GM19324 (cell line): ENCODE data around the gene USP24.

Experiments
- ATAC-seq: cut with Tn5 transposase; IDR thresholded peaks from one replicate; pipeline ENCODE4 v1.9.1; 2021; ENCODE audit warnings: mild to moderate bottlenecking, moderate library complexity; ENCODE audit not compliant: unreplicated experiment, low FRiP score

USP24 gene

GRCh38 chr1:55073187-55073916 is 141.8 kb downstream of the USP24 start:
- no peak for ATAC-seq

DNA sequence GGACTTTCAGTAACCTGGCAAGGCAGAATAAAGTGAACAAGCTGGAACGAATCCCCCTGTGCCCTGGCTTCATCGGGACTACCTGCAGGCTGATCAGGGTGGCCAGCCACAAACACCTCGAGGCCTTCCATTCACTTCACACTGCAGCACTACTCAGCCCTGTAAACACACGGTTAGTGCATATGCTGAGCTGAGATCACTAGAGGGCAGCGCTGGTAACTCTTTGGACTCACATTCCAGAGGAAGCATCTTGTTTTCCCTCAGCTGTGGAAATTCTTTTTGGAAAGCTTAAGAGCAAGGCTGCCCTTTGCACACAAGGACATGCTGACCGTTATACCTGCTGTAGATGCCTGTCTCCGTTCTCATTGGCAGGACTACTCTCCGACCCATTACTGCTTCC is 143.7 kb downstream of the USP24 start:
- ATAC-seq: no peak

DNA sequence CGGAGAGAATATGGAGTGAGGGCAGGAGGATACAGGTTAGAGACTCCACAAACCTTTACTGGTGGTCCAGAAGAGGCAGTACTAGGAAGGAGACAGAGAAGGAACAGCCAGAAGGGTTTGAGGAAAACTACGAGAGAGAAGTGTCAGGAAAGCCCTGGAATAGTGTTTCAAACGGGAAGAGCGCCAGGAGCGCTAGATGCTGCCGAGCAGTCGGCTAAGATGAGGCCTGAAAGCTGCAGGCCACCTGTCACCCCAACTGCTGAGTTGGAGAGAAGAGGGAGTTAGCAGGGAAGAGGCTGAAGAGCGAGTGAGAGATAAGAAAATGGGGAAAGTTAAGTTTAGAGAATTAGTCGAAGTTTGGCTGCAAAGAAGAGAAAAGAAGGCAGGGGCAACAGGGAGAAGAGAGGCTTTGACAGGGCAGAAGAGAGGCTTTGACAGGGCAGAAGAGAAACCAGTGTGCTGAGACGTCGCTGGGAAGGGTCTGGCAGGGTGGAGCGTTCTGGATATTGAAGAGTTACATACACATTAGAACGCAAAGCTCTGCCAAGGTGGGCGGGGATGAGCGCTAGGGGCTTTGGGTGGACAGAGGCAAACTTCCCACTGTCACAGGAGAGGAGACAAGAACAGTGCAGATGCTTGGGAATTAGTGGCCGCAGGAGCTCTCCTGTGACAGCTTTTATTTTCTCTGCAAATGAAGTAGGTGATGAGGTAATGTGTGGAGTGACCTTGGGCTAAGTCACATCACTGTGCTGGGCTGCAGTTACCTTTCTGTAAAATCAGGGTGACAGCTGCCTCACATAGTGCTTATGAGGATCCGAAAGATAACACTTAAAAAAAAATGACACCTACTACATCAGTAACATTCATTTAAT is 144.6 kb downstream of the USP24 start:
- no peak for ATAC-seq

DNA sequence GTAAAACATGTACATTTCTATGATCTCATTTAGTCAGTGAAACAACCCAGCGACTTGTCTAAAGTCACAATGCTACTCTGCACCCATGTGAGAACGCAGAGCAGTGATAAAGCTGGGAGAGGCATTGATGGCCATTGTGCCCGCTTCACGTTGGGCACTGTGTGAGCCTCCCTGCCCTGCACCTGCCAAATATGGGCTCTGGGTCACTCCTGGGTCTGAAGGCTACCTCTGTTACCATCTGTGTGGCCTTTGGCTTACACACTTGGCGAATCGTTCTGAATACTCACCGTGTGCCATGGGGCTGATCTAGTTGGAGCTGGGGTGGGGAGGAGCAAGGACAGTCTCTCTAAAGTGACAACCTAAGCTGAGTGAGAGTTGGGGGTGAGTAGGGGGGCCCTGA is 145.9 kb downstream of the USP24 start:
- ATAC-seq: no peak

GRCh38 chr1:55068638-55069037 is 146.5 kb downstream of the USP24 start:
- no peak for ATAC-seq

- ATAC-seq: no peak
Observed at GRCh38 chr1:55067914-55068313, 147.2 kb downstream of the USP24 start.

DNA sequence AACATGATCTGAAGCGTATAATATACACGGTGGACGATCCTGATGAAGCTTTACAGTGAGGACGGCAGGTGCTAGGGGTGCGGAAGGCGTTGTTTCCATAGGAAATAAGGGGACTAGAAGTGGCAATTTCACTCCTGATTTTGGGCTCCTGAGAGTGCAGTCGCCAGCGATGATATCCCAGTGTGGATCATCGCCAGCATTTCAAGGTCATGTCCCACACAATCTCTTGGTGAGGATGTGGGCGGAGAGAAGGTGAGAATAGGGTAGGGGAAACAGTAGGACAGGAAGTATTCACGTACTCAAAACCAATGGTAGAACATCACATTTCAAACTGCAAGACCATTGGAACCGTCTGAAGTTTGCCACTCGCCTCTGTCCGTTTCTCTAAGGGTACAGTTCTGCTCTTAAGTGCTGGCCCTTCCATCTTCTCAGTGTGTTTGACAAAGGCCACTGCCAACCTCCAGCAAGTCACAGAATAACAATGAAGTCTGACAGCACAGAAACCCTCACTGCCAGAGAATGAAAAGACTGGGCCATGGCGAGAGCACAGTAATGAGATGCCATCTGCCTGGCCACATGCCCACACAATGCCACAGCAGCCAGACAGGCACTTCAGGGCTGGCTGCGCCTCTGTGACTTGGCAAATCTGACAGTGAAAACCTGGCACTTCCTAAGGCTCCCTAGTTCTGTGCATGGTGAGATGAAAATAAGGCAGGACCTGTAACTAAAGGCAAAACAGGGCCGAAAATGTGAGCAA is 148.0 kb downstream of the USP24 start:
- ATAC-seq: no peak

DNA sequence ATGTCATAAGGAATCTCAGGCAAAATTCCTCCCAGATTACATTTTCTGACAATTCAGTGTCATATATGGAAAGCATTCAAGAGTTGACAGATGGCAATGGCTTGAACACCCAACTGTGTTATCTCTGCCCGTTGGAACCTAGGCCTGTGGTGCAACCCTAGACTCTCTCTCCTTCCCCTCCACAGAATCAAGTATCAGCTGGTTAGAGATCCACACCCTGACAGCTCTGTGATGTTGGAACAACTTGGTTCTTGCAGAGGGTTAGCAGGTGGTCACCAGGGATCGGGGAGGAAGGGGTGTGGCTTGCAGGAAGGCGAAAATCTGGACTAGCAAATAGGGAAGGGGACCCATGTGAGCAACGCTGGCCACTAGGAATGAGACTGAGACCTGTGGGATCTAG is 149.5 kb downstream of the USP24 start:
- ATAC-seq: no peak

DNA sequence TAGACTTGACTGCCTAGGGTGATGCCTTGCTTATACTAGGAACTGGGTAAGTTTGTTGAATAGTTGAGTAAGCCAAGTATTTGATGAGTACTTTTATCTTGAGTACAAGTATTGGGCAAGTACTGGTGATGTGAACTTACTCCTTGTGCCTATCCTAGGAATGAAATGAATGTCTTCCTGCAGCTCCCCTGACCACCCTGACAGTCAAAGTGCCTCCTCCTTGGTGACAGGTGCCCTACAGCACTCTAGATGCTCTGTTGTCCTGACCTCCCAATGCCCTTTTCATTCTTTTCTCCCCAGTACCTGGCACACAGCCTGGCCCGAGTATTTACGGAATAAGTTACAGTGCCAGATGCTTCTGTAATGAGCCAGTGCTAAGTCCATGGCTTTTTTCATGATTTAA is 150.3 kb downstream of the USP24 start:
- ATAC-seq: no peak

DNA sequence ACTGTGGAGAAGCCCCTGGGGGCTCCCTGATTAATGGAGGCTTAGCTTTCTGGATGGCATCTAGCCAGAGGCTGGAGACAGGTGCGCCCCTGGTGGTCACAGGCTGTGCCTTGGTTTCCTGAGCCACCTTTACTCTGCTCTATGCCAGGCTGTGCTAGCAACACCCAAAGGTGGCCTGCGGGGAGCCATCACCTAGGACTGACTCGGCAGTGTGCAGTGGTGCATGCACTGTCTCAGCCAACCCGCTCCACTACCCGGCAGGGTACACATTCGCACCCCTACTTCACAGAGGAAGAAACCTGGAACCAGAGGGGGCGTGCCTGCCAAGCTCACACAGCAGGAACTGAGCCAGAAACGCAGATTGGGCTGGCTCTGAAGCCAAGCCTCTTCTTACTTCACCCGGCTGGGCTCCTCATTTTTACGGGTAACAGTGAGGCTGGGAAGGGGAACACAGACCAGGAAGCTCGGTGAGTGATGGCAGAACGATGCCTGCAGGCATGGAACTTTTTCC is 151.0 kb downstream of the USP24 start:
- no peak for ATAC-seq

DNA sequence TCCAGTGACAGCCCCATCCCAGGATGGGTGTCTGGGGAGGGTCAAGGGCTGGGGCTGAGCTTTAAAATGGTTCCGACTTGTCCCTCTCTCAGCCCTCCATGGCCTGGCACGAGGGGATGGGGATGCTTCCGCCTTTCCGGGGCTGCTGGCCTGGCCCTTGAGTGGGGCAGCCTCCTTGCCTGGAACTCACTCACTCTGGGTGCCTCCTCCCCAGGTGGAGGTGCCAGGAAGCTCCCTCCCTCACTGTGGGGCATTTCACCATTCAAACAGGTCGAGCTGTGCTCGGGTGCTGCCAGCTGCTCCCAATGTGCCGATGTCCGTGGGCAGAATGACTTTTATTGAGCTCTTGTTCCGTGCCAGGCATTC is 151.6 kb downstream of the USP24 start:
- ATAC-seq: no peak

GRCh38 chr1:55062801-55063576 is 152.2 kb downstream of the USP24 start:
- no peak for ATAC-seq

DNA sequence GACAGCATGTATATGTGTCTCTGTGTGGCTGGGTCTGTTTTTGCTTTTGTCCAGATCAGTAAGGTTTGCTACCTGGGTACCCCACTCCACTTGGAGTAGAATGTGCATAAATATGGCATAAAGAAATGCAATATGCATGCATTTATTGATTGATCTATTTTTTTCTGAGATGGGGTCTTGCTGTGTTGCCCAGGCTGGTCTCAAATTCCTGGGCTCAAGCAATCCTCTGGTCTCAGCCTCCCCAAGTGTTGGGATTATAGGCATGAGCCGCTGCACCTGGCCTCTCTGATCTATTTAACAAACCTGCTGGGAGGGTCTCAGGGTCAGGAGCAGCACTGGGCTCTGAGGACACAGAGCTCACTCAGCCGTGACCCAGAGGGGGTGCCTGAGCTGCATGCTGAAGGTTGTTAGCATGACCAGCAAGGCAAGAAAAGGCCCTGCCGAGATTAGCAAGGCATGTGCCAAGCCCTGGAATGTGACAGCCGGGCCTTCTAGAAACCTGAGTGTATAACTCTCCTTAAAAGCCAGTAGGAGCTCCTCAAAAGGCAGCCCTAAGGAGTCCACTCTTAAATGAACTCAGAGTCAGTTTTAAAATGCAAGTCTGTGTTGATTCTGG is 153.3 kb downstream of the USP24 start:
- no peak for ATAC-seq

DNA sequence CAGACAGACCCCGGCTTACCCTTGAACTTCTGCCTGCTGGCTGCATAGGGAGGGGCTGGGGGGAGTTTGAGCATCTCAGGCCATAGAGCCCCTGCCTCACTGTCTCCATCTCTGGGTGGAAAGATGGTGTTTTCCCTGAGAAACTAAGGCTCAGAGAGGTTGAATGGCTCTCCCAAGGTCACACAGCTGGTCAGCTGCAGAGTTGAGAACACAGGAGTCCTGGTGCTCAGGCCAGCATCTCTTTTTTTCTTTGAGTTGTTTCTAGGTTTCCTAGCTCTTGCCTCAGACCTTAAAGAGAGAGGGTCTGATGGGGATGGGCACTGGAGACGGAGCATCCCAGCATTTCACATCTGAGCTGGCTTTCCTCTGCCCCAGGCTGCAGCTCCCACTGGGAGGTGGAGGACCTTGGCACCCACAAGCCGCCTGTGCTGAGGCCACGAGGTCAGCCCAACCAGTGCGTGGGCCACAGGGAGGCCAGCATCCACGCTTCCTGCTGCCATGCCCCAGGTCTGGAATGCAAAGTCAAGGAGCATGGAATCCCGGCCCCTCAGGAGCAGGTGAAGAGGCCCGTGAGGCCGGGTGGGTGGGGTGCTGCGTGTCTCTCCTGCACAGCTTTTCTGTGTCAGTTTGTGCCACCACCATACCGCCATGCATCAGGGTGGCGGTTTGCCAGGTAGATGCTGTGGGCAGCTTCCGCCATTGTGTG is 154.0 kb downstream of the USP24 start:
- ATAC-seq: no peak

- no peak for ATAC-seq
Observed at GRCh38 chr1:55060133-55060999, 154.8 kb downstream of the USP24 start.

GRCh38 chr1:55059302-55060132 is 155.6 kb downstream of the USP24 start:
- ATAC-seq: no peak

- no peak for ATAC-seq
Observed at GRCh38 chr1:55057956-55058298, 157.2 kb downstream of the USP24 start.
